DMS153 treated with DMSO at 0.1 percent for 48 hours (cell line): ENCODE measurements around the gene TAF11L14.
"Not testable (repeated sequence)": the region's sequence is repeated elsewhere in the genome, so short reads cannot be mapped to it uniquely, and the experiment has no call there.

ENCODE experiments used
- DNase-seq: peaks from one replicate; lab custom pipeline; 2025; ENCODE audit not compliant: unreplicated experiment; lab: John Stamatoyannopoulos, UW

TAF11L14 gene

GRCh38 chr5:17634160-17634559 lies at the start of gene TAF11L14:
Gene TAF11L14 (plus strand): TSS chr5:17634460.
- DNase-seq, result no peak

- DNase-seq, result not testable (repeated sequence)
Measured at GRCh38 chr5:17585658-17586057, 48.6 kb upstream of the TAF11L14 start, which contains the start of gene TAF11L7. Gene TAF11L7 (minus strand): TSS chr5:17585758.

- not testable (repeated sequence) for DNase-seq
Measured at GRCh38 chr5:17590860-17591259, 43.4 kb upstream of the TAF11L14 start, which contains the start of gene TAF11L8. Gene TAF11L8 (minus strand): TSS chr5:17590960.

- not testable (repeated sequence) for DNase-seq
Measured at GRCh38 chr5:17594255-17594654, 40.0 kb upstream of the TAF11L14 start, which contains the start of gene TAF11L9. Gene TAF11L9 (minus strand): TSS chr5:17594394.

- DNase-seq, result not testable (repeated sequence)
Measured at GRCh38 chr5:17597728-17598127, 36.5 kb upstream of the TAF11L14 start, which contains the start of gene TAF11L10. Gene TAF11L10 (minus strand): TSS chr5:17597828.

- DNase-seq, result not testable (repeated sequence)
Measured at GRCh38 chr5:17603880-17604279, 30.4 kb upstream of the TAF11L14 start, which contains the start of gene TAF11L11. Gene TAF11L11 (plus strand): TSS chr5:17604183.

GRCh38 chr5:17604951-17605350 lies 29.3 kb upstream of the TAF11L14 start:
- no peak for DNase-seq

- not testable (repeated sequence) for DNase-seq
Measured at GRCh38 chr5:17607461-17607860, 26.8 kb upstream of the TAF11L14 start.

- not testable (repeated sequence) for DNase-seq
Measured at GRCh38 chr5:17610092-17610491, 24.2 kb upstream of the TAF11L14 start, which contains the start of gene TAF11L12. Gene TAF11L12 (plus strand): TSS chr5:17610392.

GRCh38 chr5:17614872-17615605 lies 19.2 kb upstream of the TAF11L14 start:
- no peak for DNase-seq

GRCh38 chr5:17619354-17619753 lies 14.9 kb upstream of the TAF11L14 start:
- DNase-seq, result no peak

GRCh38 chr5:17620627-17621026 lies 13.6 kb upstream of the TAF11L14 start:
- no peak for DNase-seq

- DNase-seq, result no peak
Measured at GRCh38 chr5:17625686-17626085, 8.6 kb upstream of the TAF11L14 start.

- not testable (repeated sequence) for DNase-seq
Measured at GRCh38 chr5:17631788-17632187, 2.5 kb upstream of the TAF11L14 start, which contains the start of gene TAF11L13. Gene TAF11L13 (plus strand): TSS chr5:17632088.

- DNase-seq, result not testable (repeated sequence)
Measured at GRCh38 chr5:17649232-17649631, 15.0 kb downstream of the TAF11L14 start.

GRCh38 chr5:17655201-17655759 lies 21.0 kb downstream of the TAF11L14 start:
- not testable (repeated sequence) for DNase-seq

- DNase-seq, result no peak
Measured at GRCh38 chr5:17655921-17656320, 21.7 kb downstream of the TAF11L14 start.

- no peak for DNase-seq
Measured at GRCh38 chr5:17663182-17663581, 28.9 kb downstream of the TAF11L14 start.

- DNase-seq, result no peak
Measured at GRCh38 chr5:17665836-17666235, 31.6 kb downstream of the TAF11L14 start.

- no peak for DNase-seq
Measured at GRCh38 chr5:17666726-17667235, 32.5 kb downstream of the TAF11L14 start.

GRCh38 chr5:17670353-17670752 lies 36.1 kb downstream of the TAF11L14 start:
- no peak for DNase-seq
